ENCODE results near the gene INTS7.
"Not testable (repeated sequence)": the region's sequence is repeated elsewhere in the genome, so short reads cannot be mapped to it uniquely, and the experiment has no call there.

Gene INTS7

DNA sequence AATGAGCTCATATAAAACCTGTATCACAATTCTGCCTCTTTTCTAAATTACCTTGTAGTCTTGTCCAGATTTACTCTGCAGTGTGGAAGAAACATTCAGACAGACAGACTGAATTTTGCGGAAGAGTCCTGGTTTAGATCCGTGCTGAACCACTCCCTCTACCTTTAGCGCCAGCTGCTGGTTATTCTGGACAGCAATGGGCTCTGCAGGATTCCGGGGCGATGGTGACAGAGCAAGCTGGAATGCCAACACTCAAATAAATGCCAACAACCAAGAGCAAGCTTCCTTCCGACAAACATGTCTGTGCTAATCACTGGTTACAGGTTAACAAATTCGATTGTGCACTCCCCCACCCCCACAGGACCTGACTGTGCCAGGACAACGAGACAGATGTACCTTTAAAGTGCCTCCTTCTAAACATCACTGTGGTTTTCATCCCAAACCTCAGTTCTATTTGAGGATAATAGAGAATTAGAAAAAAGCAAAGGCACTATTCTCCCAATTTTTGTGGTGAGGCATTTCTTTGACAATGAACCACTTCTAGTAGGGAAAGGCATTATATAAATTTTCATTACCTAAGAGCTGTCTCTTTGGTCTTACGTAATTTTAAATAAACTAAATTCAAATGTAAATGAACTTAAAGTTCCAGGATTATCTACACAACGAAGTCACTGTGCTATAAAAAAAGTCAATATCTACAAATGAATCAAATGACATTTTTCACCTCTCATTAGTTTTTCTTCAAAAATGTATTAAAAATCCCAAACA is 90.4 kb downstream of the INTS7 start:
- Histone ChIP-seq H3K27me3 (ENCODE audit: control insufficient read depth, insufficient read depth, low read length) (no peaks in the 10 kb centered on the region), H3K36me3 (ENCODE audit: insufficient read depth, low read length) (peaks cover 13% of the 10 kb centered on the region), H3K4me2 (ENCODE audit: low read length) (peak overlapping the region; percentile 43), H3K9ac (ENCODE audit: low read depth, low read length) (no peak overlapping the region), H3K4me1 (ENCODE audit: control insufficient read depth, insufficient read depth, low read length) (peaks cover 7% of the 10 kb centered on the region), H3K9me3 (replicated peaks; ENCODE audit: low read length) (no peaks in the 10 kb centered on the region), H3K4me3 (ENCODE audit: low read length) (no peak overlapping the region)

DNA sequence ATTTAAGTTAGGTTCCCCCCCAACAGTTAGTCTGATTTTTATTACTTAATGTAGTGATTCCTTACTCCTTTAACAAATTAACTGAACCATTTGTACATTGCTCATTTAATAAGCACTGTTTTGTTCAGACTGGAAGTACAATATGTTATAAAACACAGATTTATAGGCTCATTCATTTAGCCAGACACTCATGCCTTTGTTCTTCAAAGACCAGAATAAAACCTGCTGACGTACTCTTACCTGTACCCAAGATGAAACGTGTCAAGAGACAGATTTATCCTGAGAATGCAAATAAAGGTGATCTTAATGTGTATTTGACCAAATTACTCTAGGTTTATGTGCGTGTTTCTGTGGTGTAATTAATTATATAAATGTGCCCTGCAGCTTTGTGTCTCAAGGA is 92.8 kb downstream of the INTS7 start:
- H3K4me3 ChIP-seq (ENCODE audit: low read length) = no peak overlapping the region
- no peak overlapping the region for H3K4me2 ChIP-seq (ENCODE audit: low read length)
- no peaks in the 10 kb centered on the region for H3K27me3 ChIP-seq (ENCODE audit: control insufficient read depth, insufficient read depth, low read length)
- peaks cover 13% of the 10 kb centered on the region for H3K36me3 ChIP-seq (ENCODE audit: insufficient read depth, low read length)
- no peak overlapping the region for H3K9ac ChIP-seq (ENCODE audit: low read depth, low read length)
- H3K9me3 ChIP-seq (replicated peaks; ENCODE audit: low read length) = no peaks in the 10 kb centered on the region
- peaks cover 7% of the 10 kb centered on the region for H3K4me1 ChIP-seq (ENCODE audit: control insufficient read depth, insufficient read depth, low read length)

- no peaks in the 10 kb centered on the region for H3K9me3 ChIP-seq (replicated peaks; ENCODE audit: low read length)
- H3K4me3 ChIP-seq (ENCODE audit: low read length) = no peak overlapping the region
- H3K4me2 ChIP-seq (ENCODE audit: low read length) = no peak overlapping the region
- no peaks in the 10 kb centered on the region for H3K27me3 ChIP-seq (ENCODE audit: control insufficient read depth, insufficient read depth, low read length)
- H3K4me1 ChIP-seq (ENCODE audit: control insufficient read depth, insufficient read depth, low read length) = peaks cover 5% of the 10 kb centered on the region
- no peak overlapping the region for H3K9ac ChIP-seq (ENCODE audit: low read depth, low read length)
- H3K36me3 ChIP-seq (ENCODE audit: insufficient read depth, low read length) = peaks cover 10% of the 10 kb centered on the region
Measured at GRCh38 chr1:211939876-211940468, 95.4 kb downstream of the INTS7 start.

GRCh38 chr1:211938561-211938997 is 96.8 kb downstream of the INTS7 start:
- H3K9me3 ChIP-seq (replicated peaks; ENCODE audit: low read length) = no peaks in the 10 kb centered on the region
- no peak overlapping the region for H3K9ac ChIP-seq (ENCODE audit: low read depth, low read length)
- no peak overlapping the region for H3K4me2 ChIP-seq (ENCODE audit: low read length)
- no peaks in the 10 kb centered on the region for H3K27me3 ChIP-seq (ENCODE audit: control insufficient read depth, insufficient read depth, low read length)
- no peaks in the 10 kb centered on the region for H3K4me1 ChIP-seq (ENCODE audit: control insufficient read depth, insufficient read depth, low read length)
- no peak overlapping the region for H3K4me3 ChIP-seq (ENCODE audit: low read length)
- peaks cover 7% of the 10 kb centered on the region for H3K36me3 ChIP-seq (ENCODE audit: insufficient read depth, low read length)

GRCh38 chr1:211937422-211937821 is 97.9 kb downstream of the INTS7 start:
- not testable (repeated sequence) for H3K4me2 ChIP-seq (ENCODE audit: low read length); H3K9me3 ChIP-seq (replicated peaks; ENCODE audit: low read length); H3K36me3 ChIP-seq (ENCODE audit: insufficient read depth, low read length); H3K4me3 ChIP-seq (ENCODE audit: low read length); H3K9ac ChIP-seq (ENCODE audit: low read depth, low read length); H3K27me3 ChIP-seq (ENCODE audit: control insufficient read depth, insufficient read depth, low read length); H3K4me1 ChIP-seq (ENCODE audit: control insufficient read depth, insufficient read depth, low read length)

DNA sequence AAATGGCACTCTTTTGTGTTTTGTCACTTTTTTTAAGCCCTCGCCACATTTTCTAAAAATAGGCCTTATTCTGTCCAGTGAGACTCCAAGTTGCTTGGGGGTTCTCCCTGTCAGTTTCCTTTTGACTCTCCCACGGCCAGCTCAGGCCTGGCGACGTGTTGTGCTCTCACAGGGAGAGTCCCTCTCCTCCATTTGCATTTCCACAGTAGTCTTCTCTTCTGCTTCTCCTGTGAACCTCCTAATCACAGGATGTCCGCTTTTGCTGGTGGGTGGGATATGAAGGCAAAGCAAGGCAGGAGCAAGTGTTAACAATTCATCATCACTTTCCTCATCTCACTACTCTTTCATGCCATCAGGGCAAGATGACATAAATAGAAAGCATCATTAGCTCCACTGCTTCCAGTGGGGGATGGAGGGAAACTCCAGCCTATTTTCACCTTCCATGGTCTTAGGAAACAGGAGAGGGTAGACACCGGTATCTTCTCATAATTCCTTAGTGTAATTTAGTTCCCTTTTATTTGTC is 99.8 kb downstream of the INTS7 start:
- Histone ChIP-seq H3K9ac (ENCODE audit: low read depth, low read length) (no peak overlapping the region), H3K4me1 (ENCODE audit: control insufficient read depth, insufficient read depth, low read length) (no peaks in the 10 kb centered on the region), H3K36me3 (ENCODE audit: insufficient read depth, low read length) (no peaks in the 10 kb centered on the region), H3K4me3 (ENCODE audit: low read length) (no peak overlapping the region), H3K4me2 (ENCODE audit: low read length) (no peak overlapping the region), H3K27me3 (ENCODE audit: control insufficient read depth, insufficient read depth, low read length) (no peaks in the 10 kb centered on the region), H3K9me3 (replicated peaks; ENCODE audit: low read length) (no peaks in the 10 kb centered on the region)

DNA sequence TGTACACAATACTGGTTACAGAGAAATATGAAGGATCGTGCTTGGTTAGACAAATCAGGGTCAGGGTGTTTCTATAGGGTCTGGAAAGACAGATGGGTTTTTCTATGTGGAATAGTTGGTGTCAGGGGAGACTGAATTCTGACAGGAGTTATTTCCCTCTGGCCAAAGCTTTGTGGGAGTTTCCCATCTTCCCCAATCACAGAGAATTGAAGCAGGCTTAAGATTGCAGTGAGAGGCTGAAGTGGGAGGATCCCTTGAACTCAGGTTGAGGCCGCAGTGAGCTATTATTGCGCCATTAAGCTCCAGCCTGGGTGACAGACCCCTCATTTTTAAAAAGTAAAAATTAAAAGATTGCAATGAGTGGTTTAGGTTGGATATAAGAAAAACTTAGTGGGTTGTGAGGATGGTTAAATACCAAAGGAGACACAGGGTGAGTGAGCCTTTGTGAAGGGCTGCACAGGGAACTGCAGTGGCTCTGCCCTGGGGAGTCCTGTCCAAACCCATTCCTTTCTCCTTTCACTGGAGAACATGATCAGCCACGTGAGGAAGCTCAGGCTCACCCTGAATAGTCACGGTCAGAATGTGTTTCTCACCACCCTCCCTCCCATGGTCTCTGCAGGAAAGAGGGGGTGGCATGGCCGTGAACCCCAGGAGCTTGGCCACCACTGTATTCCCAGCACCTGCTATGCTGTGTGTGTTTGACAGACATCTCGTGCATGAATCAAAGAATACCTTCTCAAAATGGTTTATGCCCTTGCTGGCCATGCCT is 101.2 kb downstream of the INTS7 start:
- H3K9ac ChIP-seq (ENCODE audit: low read depth, low read length) = no peak overlapping the region
- H3K36me3 ChIP-seq (ENCODE audit: insufficient read depth, low read length) = no peaks in the 10 kb centered on the region
- H3K27me3 ChIP-seq (ENCODE audit: control insufficient read depth, insufficient read depth, low read length) = no peaks in the 10 kb centered on the region
- H3K4me3 ChIP-seq (ENCODE audit: low read length) = no peak overlapping the region
- no peaks in the 10 kb centered on the region for H3K9me3 ChIP-seq (replicated peaks; ENCODE audit: low read length)
- H3K4me1 ChIP-seq (ENCODE audit: control insufficient read depth, insufficient read depth, low read length) = no peaks in the 10 kb centered on the region
- no peak overlapping the region for H3K4me2 ChIP-seq (ENCODE audit: low read length)

DNA sequence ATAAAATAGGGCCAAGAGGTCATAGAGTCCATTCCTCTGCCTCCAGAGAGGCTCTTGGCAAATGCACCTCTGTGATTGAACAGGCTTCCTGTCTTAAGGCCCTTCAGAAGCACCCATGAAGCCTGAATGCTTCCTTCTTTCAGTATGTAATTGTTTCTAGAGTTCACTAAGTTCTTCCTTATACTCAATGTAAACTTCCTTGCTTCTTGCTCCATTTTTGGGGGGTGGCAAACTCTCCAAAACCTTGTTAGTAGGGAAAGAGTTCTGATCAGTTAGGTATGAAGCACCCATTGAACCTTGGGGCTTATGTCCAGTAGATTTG is 102.5 kb downstream of the INTS7 start:
- H3K27me3 ChIP-seq (ENCODE audit: control insufficient read depth, insufficient read depth, low read length) = no peaks in the 10 kb centered on the region
- H3K4me1 ChIP-seq (ENCODE audit: control insufficient read depth, insufficient read depth, low read length) = no peaks in the 10 kb centered on the region
- no peak overlapping the region for H3K9ac ChIP-seq (ENCODE audit: low read depth, low read length)
- H3K4me3 ChIP-seq (ENCODE audit: low read length) = no peak overlapping the region
- H3K4me2 ChIP-seq (ENCODE audit: low read length) = no peak overlapping the region
- H3K9me3 ChIP-seq (replicated peaks; ENCODE audit: low read length) = no peaks in the 10 kb centered on the region
- H3K36me3 ChIP-seq (ENCODE audit: insufficient read depth, low read length) = no peaks in the 10 kb centered on the region

- H3K4me3 ChIP-seq (ENCODE audit: low read length) = no peak overlapping the region
- H3K4me2 ChIP-seq (ENCODE audit: low read length) = no peak overlapping the region
- no peak overlapping the region for H3K9ac ChIP-seq (ENCODE audit: low read depth, low read length)
- no peaks in the 10 kb centered on the region for H3K9me3 ChIP-seq (replicated peaks; ENCODE audit: low read length)
- no peaks in the 10 kb centered on the region for H3K36me3 ChIP-seq (ENCODE audit: insufficient read depth, low read length)
- H3K4me1 ChIP-seq (ENCODE audit: control insufficient read depth, insufficient read depth, low read length) = no peaks in the 10 kb centered on the region
- no peaks in the 10 kb centered on the region for H3K27me3 ChIP-seq (ENCODE audit: control insufficient read depth, insufficient read depth, low read length)
Measured at GRCh38 chr1:211932231-211932932, 103.0 kb downstream of the INTS7 start.

DNA sequence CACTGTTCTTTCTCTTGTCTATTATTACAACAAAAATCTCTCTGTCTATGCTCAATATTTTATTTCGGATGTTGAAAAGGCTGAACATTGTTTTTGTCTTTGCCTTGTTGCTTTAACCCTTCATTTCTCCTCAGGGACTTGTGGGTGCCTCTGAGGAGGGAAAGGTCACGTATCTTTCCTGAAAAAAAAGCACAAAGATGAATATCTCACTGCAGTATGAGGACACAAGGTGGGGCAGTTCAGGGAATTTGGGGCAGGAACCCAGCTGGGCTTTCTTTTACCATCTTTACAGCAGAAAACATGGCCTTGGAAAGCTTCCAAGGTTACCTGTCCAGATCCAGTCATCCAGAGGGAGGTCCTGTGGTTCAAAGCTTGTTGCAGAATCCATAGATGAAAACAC is 105.7 kb downstream of the INTS7 start:
- H3K4me1 ChIP-seq (ENCODE audit: control insufficient read depth, insufficient read depth, low read length) = no peaks in the 10 kb centered on the region
- no peak overlapping the region for H3K9ac ChIP-seq (ENCODE audit: low read depth, low read length)
- no peaks in the 10 kb centered on the region for H3K36me3 ChIP-seq (ENCODE audit: insufficient read depth, low read length)
- no peaks in the 10 kb centered on the region for H3K27me3 ChIP-seq (ENCODE audit: control insufficient read depth, insufficient read depth, low read length)
- H3K4me3 ChIP-seq (ENCODE audit: low read length) = no peak overlapping the region
- no peaks in the 10 kb centered on the region for H3K9me3 ChIP-seq (replicated peaks; ENCODE audit: low read length)
- no peak overlapping the region for H3K4me2 ChIP-seq (ENCODE audit: low read length)

DNA sequence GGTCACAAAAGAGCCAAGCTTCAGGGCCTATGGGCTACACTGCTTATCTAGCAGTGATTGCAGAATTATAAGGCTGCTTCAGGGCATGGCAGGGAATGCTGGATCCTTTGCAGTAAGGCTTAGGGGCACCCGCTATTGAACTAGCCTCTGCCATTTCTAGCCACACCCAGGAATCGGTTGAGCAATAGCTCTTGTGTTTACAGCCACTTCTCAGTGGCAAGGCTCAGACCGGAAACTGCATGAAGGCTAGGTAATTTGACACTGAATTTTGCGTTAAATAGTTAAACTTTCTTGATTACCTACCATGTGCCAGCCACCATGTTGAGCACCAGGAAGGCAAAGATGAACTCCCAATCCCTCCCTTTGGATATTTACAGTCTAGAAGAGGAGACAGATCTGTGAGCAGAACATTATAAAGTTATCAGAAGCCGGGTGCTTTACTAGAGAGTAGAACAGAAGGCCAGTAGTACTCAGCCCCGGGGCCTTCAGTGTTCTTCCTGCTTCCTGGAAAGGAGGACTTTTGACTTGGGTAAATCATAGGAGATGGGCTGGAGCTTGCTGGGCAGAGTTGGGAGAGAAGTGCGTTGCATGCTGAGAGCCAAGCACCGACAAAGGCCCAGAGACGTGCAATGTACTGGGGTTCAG is 106.2 kb downstream of the INTS7 start:
- Histone ChIP-seq H3K4me3 (ENCODE audit: low read length) (no peak overlapping the region), H3K4me1 (ENCODE audit: control insufficient read depth, insufficient read depth, low read length) (no peaks in the 10 kb centered on the region)

More for the DNA sequence above, 106.2 kb downstream of the INTS7 start:
- no peaks in the 10 kb centered on the region for H3K9me3 ChIP-seq (replicated peaks; ENCODE audit: low read length)
- no peak overlapping the region for H3K9ac ChIP-seq (ENCODE audit: low read depth, low read length)
- no peaks in the 10 kb centered on the region for H3K36me3 ChIP-seq (ENCODE audit: insufficient read depth, low read length)
- no peak overlapping the region for H3K4me2 ChIP-seq (ENCODE audit: low read length)
- H3K27me3 ChIP-seq (ENCODE audit: control insufficient read depth, insufficient read depth, low read length) = no peaks in the 10 kb centered on the region

Measured in skeletal muscle satellite cell (primary cell).